Activated CD8-positive, alpha-beta memory T cell treated with anti-CD3 and anti-CD28 coated beads, Interleukin-2, amount 10 ng/mL, durations not matched to agents 7 days and 5 days (primary cell): ENCODE measurements around the gene SH2D4B. TPM values are rescaled to one million over a fixed set of nuclear protein-coding genes. Genes with fewer than 3 reads are reported as not detected.
"Not testable (repeated sequence)": the region's sequence is repeated elsewhere in the genome, so short reads cannot be mapped to it uniquely, and the experiment has no call there.

Source experiments
- ATAC-seq: fragments of 150-1000 bp; cut with Tn5 transposase; one replicate; pipeline ENCODE4 v1.10.0; 2021; ENCODE audit warnings: moderate library complexity
- CTCF ChIA-PET: fragments of 350-600 bp; sonication (Branson Sonifier 250); formaldehyde crosslinking; loops from one replicate; lab custom pipeline; 2021; ENCODE audit warnings: antibody characterized with exemption; lab: Charles Lee
- DNase-seq: peaks from one replicate; pipeline ENCODE4 v3.0.0-alpha.2; 2020
- H3K27ac Mint-ChIP-seq: one replicate; pipeline ENCODE4 v1.8.0; 2021; ENCODE audit warnings: mild to moderate bottlenecking, mixed read lengths
- H3K27me3 Mint-ChIP-seq: one replicate; pipeline ENCODE4 v1.8.0; 2021; ENCODE audit warnings: mixed read lengths
- H3K36me3 Mint-ChIP-seq: one replicate; pipeline ENCODE4 v1.8.0; 2021; ENCODE audit warnings: mild to moderate bottlenecking, mixed read lengths
- H3K4me1 Mint-ChIP-seq: one replicate; pipeline ENCODE4 v1.8.0; 2021; ENCODE audit warnings: mixed read lengths
- H3K4me3 Mint-ChIP-seq: one replicate; pipeline ENCODE4 v1.8.0; 2021; ENCODE audit warnings: mild to moderate bottlenecking, moderate library complexity, mixed read lengths
- H3K9me3 Mint-ChIP-seq: one replicate; pipeline ENCODE4 v1.8.0; 2022; ENCODE audit warnings: low read depth, mixed read lengths
- total RNA-seq, 2 experiments: library from RNA; stranded (reverse); gene quantifications; one replicate each; pipeline ENCODE4 v1.2.3, GENCODE V29; 2021

Gene SH2D4B
- total RNA-seq, 2 experiments from 2014 or later: 0.09 TPM; not detected in 1

DNA sequence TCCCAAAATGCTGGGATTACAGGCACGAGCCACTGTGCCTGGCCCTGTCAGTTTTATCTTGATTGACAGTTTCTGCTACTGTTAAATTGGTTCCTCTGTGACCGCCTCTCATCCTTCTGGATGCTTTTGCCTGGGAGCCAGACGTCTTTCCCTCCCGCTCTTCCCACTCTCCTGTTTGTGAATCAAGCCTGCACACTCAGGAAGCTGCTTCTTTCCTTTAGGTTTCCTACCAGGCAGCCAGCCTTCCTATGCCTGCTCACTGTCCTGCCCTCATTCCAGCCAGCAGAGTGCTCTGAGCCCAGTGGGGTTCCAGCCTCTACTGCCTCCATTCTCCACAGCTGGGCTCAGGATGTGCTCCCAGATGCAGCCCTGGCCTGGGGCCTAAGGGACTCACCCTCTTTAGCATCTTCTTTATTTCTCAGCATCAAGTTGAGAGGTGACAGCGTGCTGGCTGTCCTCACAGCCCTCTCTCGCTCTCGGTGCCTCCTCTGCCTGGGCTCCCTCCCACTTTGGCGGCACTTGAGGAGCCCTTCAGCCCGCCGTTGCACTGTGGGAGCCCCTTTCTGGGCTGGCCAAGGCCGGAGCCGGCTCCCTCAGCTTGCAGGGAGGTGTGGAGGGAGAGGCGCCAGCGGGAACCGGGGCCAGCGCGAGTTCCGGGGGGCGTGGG lies 5.1 kb downstream of the SH2D4B start:
- DNase-seq: no peak
- Mint-ChIP-seq H3K4me1 (peaks cover 12% of the 10 kb centered on the region), H3K9me3 (no peaks in the 10 kb centered on the region), H3K27me3 (peaks cover 3% of the 10 kb centered on the region), H3K4me3 (no peak overlapping the region), H3K36me3 (peaks cover 2% of the 10 kb centered on the region), H3K27ac (no peak overlapping the region)
- CTCF ChIA-PET: interaction anchor here (1.7 kb wide), 1 partner anchor 98 kb away, joined by 3 read pairs; no protein-coding TSS in a partner anchor
- no peak for ATAC-seq

GRCh38 chr10:80543319-80543672 lies 5.6 kb downstream of the SH2D4B start:
- H3K4me1 Mint-ChIP-seq: peaks cover 12% of the 10 kb centered on the region
- not testable (repeated sequence) for H3K27ac Mint-ChIP-seq, H3K9me3 Mint-ChIP-seq, DNase-seq, H3K4me3 Mint-ChIP-seq, H3K36me3 Mint-ChIP-seq, ATAC-seq, H3K27me3 Mint-ChIP-seq
- CTCF ChIA-PET: interaction anchor here (1.7 kb wide), 1 partner anchor 98 kb away, joined by 3 read pairs; no protein-coding TSS in a partner anchor

GRCh38 chr10:80544316-80544953 lies 6.7 kb downstream of the SH2D4B start:
- CTCF ChIA-PET: interaction anchor here (1.0 kb wide), 1 partner anchor 8 kb away, joined by 3 read pairs; no protein-coding TSS in a partner anchor
- Mint-ChIP-seq H3K36me3 (peaks cover 2% of the 10 kb centered on the region), H3K4me1 (peaks cover 12% of the 10 kb centered on the region), H3K4me3 (no peak overlapping the region), H3K27ac (no peak overlapping the region), H3K27me3 (peaks cover 5% of the 10 kb centered on the region), H3K9me3 (no peaks in the 10 kb centered on the region)
- no peak for ATAC-seq
- DNase-seq: no peak

DNA sequence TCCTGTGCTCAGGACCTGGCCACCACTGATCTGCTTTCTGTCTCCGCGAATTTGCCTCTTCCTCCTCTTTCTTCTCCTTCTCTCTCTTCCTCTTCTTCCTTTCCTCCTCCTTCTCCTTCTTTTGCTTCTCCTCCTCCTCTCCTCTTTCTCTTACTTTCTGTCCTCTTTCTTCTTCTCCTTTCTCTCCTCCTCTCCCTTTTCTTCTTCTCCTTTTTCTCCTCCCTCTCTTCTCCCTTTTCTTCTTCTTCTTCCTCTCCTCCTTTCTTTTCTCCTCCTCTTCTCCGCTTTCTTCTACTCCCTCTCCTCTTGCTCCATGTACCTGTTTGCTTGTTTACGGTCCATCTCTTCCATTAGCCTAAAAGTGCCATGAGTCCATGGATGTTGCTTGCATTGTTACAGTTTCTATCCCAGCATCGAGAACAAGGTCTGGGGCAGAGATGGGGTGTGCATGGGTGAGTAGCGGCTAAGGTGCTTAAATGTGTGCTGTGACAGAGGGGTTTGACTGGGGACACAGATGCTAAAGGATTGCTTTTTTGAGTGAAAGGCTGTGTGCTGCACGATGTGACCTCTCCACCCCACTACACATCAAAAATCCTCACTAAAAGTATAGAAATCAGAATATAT lies 7.7 kb downstream of the SH2D4B start:
- no peak for ATAC-seq
- Mint-ChIP-seq H3K9me3 (no peaks in the 10 kb centered on the region), H3K27ac (no peak overlapping the region), H3K27me3 (peaks cover 5% of the 10 kb centered on the region), H3K4me1 (peaks cover 11% of the 10 kb centered on the region), H3K36me3 (peaks cover 2% of the 10 kb centered on the region), H3K4me3 (no peak overlapping the region)
- DNase-seq: no peak
- CTCF ChIA-PET: interaction anchor here (1.0 kb wide), 1 partner anchor 9 kb away, joined by 3 read pairs; no protein-coding TSS in a partner anchor

- DNase-seq (no peak), ATAC-seq (no peak)
- Mint-ChIP-seq H3K9me3 (no peaks in the 10 kb centered on the region), H3K4me1 (no peaks in the 10 kb centered on the region), H3K4me3 (no peak overlapping the region), H3K27ac (no peak overlapping the region), H3K27me3 (peaks cover 15% of the 10 kb centered on the region), H3K36me3 (no peaks in the 10 kb centered on the region)
- CTCF ChIA-PET: interaction anchor here (0.7 kb wide), 1 partner anchor 111 kb away, joined by 3 read pairs; no protein-coding TSS in a partner anchor
Observed at GRCh38 chr10:80552151-80552646, 14.5 kb downstream of the SH2D4B start.

DNA sequence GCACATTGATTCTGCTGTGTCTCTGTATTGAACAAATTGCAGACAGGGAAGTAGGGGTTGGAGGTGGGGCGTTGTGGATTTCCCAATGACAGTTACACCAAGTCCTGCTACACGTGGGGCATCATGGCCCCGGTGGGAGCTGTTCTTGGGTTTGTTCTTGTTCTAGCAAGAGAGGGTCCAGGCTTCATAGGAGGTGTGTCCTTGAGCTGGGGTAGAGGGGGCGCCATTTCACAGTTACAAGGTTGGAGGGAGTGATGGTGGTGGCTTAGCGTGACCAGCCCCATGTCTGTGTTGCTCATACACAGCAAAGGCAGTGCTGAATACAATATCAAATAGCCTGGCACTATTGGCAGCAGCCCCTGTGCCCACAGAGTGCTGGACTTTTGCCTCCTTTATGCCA lies 15.7 kb downstream of the SH2D4B start:
- DNase-seq (no peak), ATAC-seq (no peak)
- CTCF ChIA-PET: no interaction called here
- Mint-ChIP-seq H3K27ac (no peak overlapping the region), H3K4me3 (no peak overlapping the region), H3K9me3 (no peaks in the 10 kb centered on the region), H3K27me3 (peaks cover 21% of the 10 kb centered on the region), H3K4me1 (no peaks in the 10 kb centered on the region), H3K36me3 (no peaks in the 10 kb centered on the region)

- H3K4me1 Mint-ChIP-seq: no peaks in the 10 kb centered on the region
- no peak for DNase-seq
- no peak overlapping the region for H3K27ac Mint-ChIP-seq
- no peak for ATAC-seq
- no peaks in the 10 kb centered on the region for H3K9me3 Mint-ChIP-seq
- CTCF ChIA-PET: no interaction called here
- no peak overlapping the region for H3K4me3 Mint-ChIP-seq
- peaks cover 22% of the 10 kb centered on the region for H3K27me3 Mint-ChIP-seq
- H3K36me3 Mint-ChIP-seq: no peaks in the 10 kb centered on the region
Observed at GRCh38 chr10:80554050-80554449, 16.3 kb downstream of the SH2D4B start.

DNA sequence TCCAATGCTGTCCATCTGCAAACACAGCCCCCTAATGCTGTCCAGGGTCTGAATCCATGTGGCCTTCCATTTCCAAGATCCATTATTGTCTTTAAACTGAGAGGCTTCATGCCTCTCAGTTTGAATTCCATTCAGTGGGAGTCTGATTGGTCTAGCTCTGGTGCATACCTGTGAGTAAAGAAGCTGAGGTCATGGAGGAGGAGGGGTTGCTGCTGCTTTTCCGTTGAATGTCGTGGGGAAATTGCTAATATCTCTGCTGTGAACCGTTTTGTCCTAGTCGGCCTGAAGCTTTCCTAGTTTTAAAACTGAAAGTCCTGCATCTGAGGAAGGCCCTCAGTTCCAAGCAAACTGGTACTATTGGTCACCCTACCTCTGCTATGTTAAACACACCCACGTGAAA lies 17.7 kb downstream of the SH2D4B start:
- Mint-ChIP-seq H3K36me3 (no peaks in the 10 kb centered on the region), H3K9me3 (no peaks in the 10 kb centered on the region), H3K4me1 (no peaks in the 10 kb centered on the region), H3K27me3 (peaks cover 22% of the 10 kb centered on the region), H3K27ac (no peak overlapping the region), H3K4me3 (no peak overlapping the region)
- ATAC-seq (no peak), DNase-seq (no peak)
- CTCF ChIA-PET: interaction anchor here (1.6 kb wide), 1 partner anchor 145 kb away, joined by 4 read pairs; no protein-coding TSS in a partner anchor

- Mint-ChIP-seq H3K27me3 (peaks cover 18% of the 10 kb centered on the region), H3K27ac (no peak overlapping the region), H3K36me3 (no peaks in the 10 kb centered on the region), H3K4me3 (no peak overlapping the region), H3K4me1 (no peaks in the 10 kb centered on the region), H3K9me3 (no peaks in the 10 kb centered on the region)
- CTCF ChIA-PET: no interaction called here
- DNase-seq (no peak), ATAC-seq (no peak)
Observed at GRCh38 chr10:80561950-80562349, 24.2 kb downstream of the SH2D4B start.

DNA sequence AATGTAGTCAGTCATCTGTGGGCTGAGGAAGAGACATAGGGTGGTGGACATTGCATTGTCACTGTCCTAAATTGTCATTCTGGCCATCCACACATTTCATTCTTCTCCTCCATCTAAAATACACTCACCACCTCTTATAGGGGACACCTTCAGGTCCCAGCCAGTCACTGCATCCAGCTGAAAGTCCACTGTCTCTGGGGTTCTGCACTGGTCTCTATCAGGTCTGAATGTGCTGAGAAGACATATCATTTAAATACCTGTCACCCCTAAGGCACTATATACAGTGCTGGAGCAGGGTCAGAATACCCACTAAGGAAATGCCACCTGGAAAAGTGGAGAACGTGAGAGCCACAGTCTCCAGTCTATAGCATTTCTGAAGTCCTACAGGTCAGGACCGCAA lies 29.6 kb downstream of the SH2D4B start:
- Mint-ChIP-seq H3K27ac (no peak overlapping the region), H3K4me1 (no peaks in the 10 kb centered on the region), H3K36me3 (no peaks in the 10 kb centered on the region), H3K4me3 (no peak overlapping the region), H3K27me3 (peaks cover 18% of the 10 kb centered on the region), H3K9me3 (no peaks in the 10 kb centered on the region)
- DNase-seq (no peak), ATAC-seq (no peak)
- CTCF ChIA-PET: no interaction called here

DNA sequence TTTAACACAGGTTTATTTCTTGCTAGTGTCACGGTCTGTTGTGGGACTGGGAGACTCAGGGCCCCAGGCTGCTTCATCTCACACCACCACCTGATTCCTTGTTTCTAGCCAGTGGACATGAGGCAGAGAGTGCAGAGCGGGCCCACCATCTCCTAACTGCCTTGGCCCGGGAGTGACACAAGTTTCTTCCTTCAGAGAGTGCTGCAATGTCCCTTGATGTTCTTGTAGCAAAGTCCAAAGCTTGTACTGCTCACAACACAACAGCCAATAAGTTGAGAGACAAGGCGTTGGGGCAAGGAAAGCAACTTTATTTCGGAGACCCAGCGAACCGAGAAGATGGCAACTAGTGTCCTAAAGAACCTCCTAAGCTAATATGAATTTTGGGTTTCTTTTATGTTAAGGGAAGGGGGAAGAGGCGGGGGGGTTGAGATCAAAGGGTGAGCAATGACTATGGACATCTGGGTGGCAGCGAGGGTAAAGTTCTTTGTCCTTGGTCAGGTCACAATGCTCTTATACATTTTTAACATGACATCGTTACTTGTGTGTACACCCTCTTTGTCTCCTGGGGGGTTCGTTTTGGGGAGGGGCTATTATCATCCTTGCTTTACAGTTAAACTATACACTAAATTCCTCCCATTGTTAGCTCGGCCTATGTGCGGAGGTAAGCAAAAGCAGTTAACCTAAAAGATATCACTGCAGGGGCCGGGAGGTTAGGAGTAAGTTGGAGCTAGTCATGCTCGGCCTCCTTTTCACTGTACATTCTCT lies 31.6 kb downstream of the SH2D4B start:
- ATAC-seq (no peak), DNase-seq (no peak)
- CTCF ChIA-PET: no interaction called here
- H3K36me3 Mint-ChIP-seq: no peaks in the 10 kb centered on the region
- no peak overlapping the region for H3K27ac Mint-ChIP-seq
- H3K9me3 Mint-ChIP-seq: no peaks in the 10 kb centered on the region
- no peaks in the 10 kb centered on the region for H3K4me1 Mint-ChIP-seq
- no peak overlapping the region for H3K4me3 Mint-ChIP-seq
- H3K27me3 Mint-ChIP-seq: peaks cover 15% of the 10 kb centered on the region

DNA sequence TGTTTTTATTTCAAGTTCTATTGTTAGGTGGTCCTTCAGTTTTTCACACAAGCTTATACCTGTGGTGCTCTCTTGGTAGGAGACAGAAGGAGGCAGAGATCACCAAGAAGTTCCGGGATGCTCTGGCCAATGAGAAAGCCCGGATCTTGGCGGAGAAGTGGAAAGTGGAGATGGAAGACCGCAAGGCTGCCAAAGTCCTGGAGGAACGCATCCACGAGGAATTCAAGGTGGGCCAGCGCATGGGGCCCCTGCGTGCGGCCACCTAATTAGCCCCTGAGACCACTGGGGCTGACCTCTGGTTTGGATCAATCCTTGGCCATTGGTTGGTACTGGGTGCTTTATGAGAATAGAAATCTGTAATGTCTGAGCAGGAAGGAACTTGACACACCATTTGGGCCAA lies 33.6 kb downstream of the SH2D4B start:
- no peaks in the 10 kb centered on the region for H3K36me3 Mint-ChIP-seq
- H3K27me3 Mint-ChIP-seq: peaks cover 11% of the 10 kb centered on the region
- CTCF ChIA-PET: interaction anchor here (1.1 kb wide), 1 partner anchor 92 kb away, joined by 4 read pairs; no protein-coding TSS in a partner anchor
- no peak for DNase-seq
- no peak overlapping the region for H3K4me3 Mint-ChIP-seq
- no peak for ATAC-seq
- no peaks in the 10 kb centered on the region for H3K9me3 Mint-ChIP-seq
- H3K4me1 Mint-ChIP-seq: no peaks in the 10 kb centered on the region
- H3K27ac Mint-ChIP-seq: no peak overlapping the region
